D341Med (cell line): Measurements from ENCODE around the gene RNF20.

ENCODE experiments used
- DNase-seq: peaks from one replicate; pipeline ENCODE4 v3.0.0; 2012; ENCODE audit warnings: low spot score

The RNF20 gene

DNA sequence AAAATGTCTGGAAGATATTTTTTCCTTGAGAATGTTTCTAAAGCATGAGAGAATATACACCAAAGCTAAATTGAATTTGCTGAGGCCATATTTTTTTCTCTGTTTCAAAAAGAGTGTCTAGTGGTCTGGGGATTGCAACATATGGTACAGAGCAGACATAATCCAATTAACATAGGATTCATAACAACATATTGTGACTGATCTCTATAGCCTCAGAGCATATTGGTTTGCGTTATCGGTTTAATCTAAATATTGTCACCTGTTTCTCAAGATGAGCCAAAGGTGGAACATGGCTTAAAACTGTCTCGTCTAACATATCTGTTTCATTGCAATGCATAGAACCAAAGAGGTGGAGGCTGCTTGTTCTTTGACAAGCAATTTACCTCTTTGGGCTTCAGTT lies 57.2 kb downstream of the RNF20 start:
- peak; percentile 38 for DNase-seq

DNA sequence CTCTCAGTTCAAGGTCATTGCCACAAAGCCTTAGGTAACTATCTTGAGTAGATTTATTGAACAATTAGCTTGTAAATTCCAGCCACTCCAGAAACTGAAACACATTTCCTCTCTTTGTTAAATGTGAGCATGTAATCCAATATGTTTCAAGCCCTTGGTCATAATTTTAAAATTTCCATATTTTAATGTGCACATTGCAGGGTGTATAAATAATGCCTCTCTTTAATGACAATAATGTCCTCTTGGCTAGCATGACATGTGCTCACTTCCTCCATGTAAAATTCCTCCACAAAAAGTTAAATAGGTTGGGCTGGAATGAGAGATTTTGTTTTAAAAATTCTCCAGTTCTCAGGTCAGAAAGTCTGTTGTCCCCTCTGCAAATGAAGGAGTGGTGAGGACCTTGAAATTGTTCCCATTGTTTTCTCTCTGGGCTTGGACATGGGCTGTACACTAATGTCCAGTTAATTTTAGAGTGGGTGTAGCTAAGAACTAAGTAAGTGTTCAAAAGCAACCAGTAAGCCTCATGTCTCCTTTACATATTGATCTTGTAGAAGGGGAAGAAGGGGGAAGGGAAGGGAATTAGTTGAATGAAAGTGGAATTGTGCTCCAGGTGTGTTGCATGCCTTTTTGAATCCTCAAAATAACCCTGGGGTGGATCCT lies 58.3 kb downstream of the RNF20 start:
- DNase-seq, result no peak

DNA sequence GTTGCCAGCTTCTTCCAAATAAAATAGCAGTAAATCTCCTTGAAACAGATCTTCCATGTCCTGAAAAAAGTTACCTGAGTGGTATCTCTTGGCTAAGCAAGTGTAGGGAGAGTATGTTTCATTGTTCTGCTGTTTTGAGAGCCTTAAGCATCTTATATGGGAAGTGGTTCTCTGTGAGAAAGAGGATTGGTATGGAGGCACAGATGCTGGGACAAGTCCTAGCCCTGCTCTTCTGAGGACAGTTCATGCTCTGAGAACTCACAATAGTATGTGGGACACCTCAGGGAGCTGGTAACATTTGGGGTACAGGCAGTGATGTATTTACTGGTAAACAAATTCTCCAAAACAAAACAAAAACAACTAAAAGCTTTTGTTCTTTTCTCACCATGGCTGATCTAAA lies 59.1 kb downstream of the RNF20 start:
- DNase-seq, result no peak

DNA sequence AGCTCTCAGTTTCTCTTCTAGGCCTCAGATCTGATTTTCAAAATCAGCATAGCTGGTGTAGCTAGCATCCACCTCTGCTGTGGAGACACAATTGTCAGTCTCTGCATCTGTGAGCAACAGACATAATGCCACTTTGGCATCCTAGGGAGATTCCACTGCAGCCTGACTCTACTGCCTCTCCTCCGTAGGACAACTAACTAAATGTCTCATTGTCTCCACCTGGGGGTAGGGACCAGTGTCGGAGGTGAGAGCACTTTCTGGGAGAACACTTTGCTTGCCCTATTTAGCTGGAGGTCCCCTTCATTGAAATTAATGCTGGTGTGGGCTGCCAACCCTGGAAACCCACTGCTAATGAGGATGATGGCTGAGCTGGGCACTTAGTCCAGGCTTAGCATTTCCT lies 59.7 kb downstream of the RNF20 start:
- no peak for DNase-seq

- no peak for DNase-seq
Measured at GRCh38 chr9:101594796-101595195, 61.1 kb downstream of the RNF20 start, which contains the start of gene PPP3R2. Gene PPP3R2 (minus strand): TSS chr9:101594969. CDS start chr9:101594921, 48 bp downstream.

DNA sequence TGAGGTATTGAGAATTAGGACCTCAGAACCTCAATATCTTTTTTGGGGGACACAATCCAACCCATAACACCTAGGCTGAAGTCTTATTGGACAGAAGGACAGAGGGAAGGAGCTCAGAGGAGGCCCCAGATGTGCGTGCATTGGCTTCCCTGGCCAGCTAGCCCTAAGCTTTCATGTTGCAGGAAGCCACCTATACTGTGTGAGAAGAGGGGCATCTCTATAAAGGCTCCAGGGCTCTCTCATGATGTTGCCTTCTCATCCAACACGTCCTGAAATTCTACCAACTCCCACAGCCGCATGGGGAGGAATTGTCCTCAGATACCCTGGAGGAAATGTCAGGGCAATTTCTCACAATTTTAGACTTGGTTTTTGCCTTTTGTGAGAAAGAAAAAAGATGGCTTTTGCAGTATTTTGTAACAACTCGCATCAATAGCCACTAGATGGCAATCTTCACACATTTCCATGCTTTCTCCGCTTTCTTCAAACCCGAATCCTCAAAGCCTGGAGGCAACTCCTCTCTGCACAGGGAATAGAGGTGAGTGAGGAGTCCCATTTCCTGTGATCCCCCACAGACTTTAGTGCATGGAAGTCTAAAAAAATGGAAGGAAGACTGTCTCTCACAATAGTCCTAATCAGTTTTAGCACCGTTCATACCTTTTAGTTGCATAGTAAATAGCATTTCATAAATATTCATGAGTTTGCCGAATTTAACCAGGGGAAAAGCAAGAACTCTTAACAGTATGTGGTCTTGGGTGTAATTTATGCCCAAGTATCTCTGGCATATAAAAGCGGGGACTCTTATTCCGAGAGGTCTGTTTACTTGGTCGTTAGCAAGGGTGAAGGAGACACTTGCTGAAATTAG lies 68.5 kb downstream of the RNF20 start:
- peak; percentile 69 for DNase-seq

- no peak for DNase-seq
Measured at GRCh38 chr9:101604296-101604695, 70.6 kb downstream of the RNF20 start.

- no peak for DNase-seq
Measured at GRCh38 chr9:101605547-101605946, 71.9 kb downstream of the RNF20 start.
